ENCODE measurements around the gene HPN. TPM values are rescaled to one million over a fixed set of nuclear protein-coding genes. Genes with fewer than 3 reads are reported as not detected.
"Not testable (repeated sequence)": the region's sequence is repeated elsewhere in the genome, so short reads cannot be mapped to it uniquely, and the experiment has no call there.

Gene HPN
- total RNA-seq, 1 donor from 2014 or later = 2.3 TPM

- no peak for TF ChIP-seq CTCF (IDR thresholded peaks at IDR 0.05; ENCODE audit: insufficient read depth, low read length, poor library complexity, severe bottlenecking)
- no peaks in the 10 kb centered on the region for H3K27me3 ChIP-seq (ENCODE audit: control insufficient read depth, insufficient read depth, low read length)
- peaks cover 2% of the 10 kb centered on the region for H3K36me3 ChIP-seq (ENCODE audit: control insufficient read depth, insufficient read depth, low read length)
- H3K4me3 ChIP-seq (ENCODE audit: low read depth, low read length) = no peak overlapping the region
- DNase-seq (ENCODE audit: low read depth) = no peak
Observed at GRCh38 chr19:35004517-35005255, 36.8 kb upstream of the HPN start.

GRCh38 chr19:35005256-35005977 is 36.1 kb upstream of the HPN start:
- no peaks in the 10 kb centered on the region for H3K27me3 ChIP-seq (ENCODE audit: control insufficient read depth, insufficient read depth, low read length)
- no peak for TF ChIP-seq CTCF (IDR thresholded peaks at IDR 0.05; ENCODE audit: insufficient read depth, low read length, poor library complexity, severe bottlenecking)
- no peak for DNase-seq (ENCODE audit: low read depth)
- H3K36me3 ChIP-seq (ENCODE audit: control insufficient read depth, insufficient read depth, low read length) = peaks cover 2% of the 10 kb centered on the region
- no peak overlapping the region for H3K4me3 ChIP-seq (ENCODE audit: low read depth, low read length)

- H3K27me3 ChIP-seq (ENCODE audit: control insufficient read depth, insufficient read depth, low read length); H3K4me3 ChIP-seq (ENCODE audit: low read depth, low read length); DNase-seq (ENCODE audit: low read depth); H3K36me3 ChIP-seq (ENCODE audit: control insufficient read depth, insufficient read depth, low read length): not testable (repeated sequence)
Observed at GRCh38 chr19:35006007-35006341, 35.5 kb upstream of the HPN start.

GRCh38 chr19:35006342-35006998 is 35.1 kb upstream of the HPN start:
- DNase-seq (ENCODE audit: low read depth) = no peak
- Histone ChIP-seq H3K27me3 (ENCODE audit: control insufficient read depth, insufficient read depth, low read length) (no peaks in the 10 kb centered on the region), H3K4me3 (ENCODE audit: low read depth, low read length) (no peak overlapping the region), H3K36me3 (ENCODE audit: control insufficient read depth, insufficient read depth, low read length) (peaks cover 2% of the 10 kb centered on the region)
- TF ChIP-seq CTCF (IDR thresholded peaks at IDR 0.05; ENCODE audit: insufficient read depth, low read length, poor library complexity, severe bottlenecking) = no peak

GRCh38 chr19:35006999-35007365 is 34.5 kb upstream of the HPN start:
- Histone ChIP-seq H3K36me3 (ENCODE audit: control insufficient read depth, insufficient read depth, low read length) (peaks cover 3% of the 10 kb centered on the region), H3K4me3 (ENCODE audit: low read depth, low read length) (no peak overlapping the region), H3K27me3 (ENCODE audit: control insufficient read depth, insufficient read depth, low read length) (no peaks in the 10 kb centered on the region)
- TF ChIP-seq CTCF (IDR thresholded peaks at IDR 0.05; ENCODE audit: insufficient read depth, low read length, poor library complexity, severe bottlenecking) = no peak
- DNase-seq (ENCODE audit: low read depth) = no peak

- not testable (repeated sequence) for H3K36me3 ChIP-seq (ENCODE audit: control insufficient read depth, insufficient read depth, low read length); H3K4me3 ChIP-seq (ENCODE audit: low read depth, low read length); H3K27me3 ChIP-seq (ENCODE audit: control insufficient read depth, insufficient read depth, low read length); DNase-seq (ENCODE audit: low read depth)
Observed at GRCh38 chr19:35007427-35007826, 34.1 kb upstream of the HPN start.

All from kidney epithelial cell (primary cell).